ENCODE results near the gene PIK3CB.
A peak's percentile ranks its signal among the peaks of the same experiment; 100 is the strongest.
"Not testable (repeated sequence)": the region's sequence is repeated elsewhere in the genome, so short reads cannot be mapped to it uniquely, and the experiment has no call there.

PIK3CB gene

GRCh38 chr3:138609898-138610266 lies 224.8 kb downstream of the PIK3CB start:
- no peak for DNase-seq (ENCODE audit: low read depth, low spot score)

- DNase-seq (ENCODE audit: low read depth, low spot score): peak; percentile 48
Measured at GRCh38 chr3:138608322-138609135, 226.2 kb downstream of the PIK3CB start, which contains the start of gene FAIM. Gene FAIM, plus strand, starts transcription at chr3:138608771. Its CDS starts 10,956 bp downstream, at chr3:138619727.

GRCh38 chr3:138604106-138604595 lies 230.6 kb downstream of the PIK3CB start:
- DNase-seq (ENCODE audit: low read depth, low spot score): not testable (repeated sequence)

Data from iPS DF 19.7 (cell line).